ENCODE data around the gene LACTBL1.

GRCh38 chr1:22944346-22945055 lies 28.2 kb downstream of the LACTBL1 start:
- TF ChIP-seq CTCF (IDR thresholded peaks at IDR 0.05; ENCODE audit: low read length) (no peak), EZH2phosphoT487 (IDR thresholded peaks at IDR 0.05; ENCODE audit: low read length) (no peak), EZH2 (optimal IDR thresholded peaks at IDR 0.05; ENCODE audit: low read depth, low read length) (no peak)

Measured in MM.1S (cell line).